Stimulated activated CD4-positive, alpha-beta T cell treated with anti-CD3 and anti-CD28 coated beads, Interleukin-15, amount 100 ng/mL, for 48 hours (primary cell): ENCODE results near the gene APLP1.

Experiments
- DNase-seq, 2 donors: peaks; one replicate each; pipeline ENCODE4 v3.0.0-alpha.2; 2020; ENCODE audit warnings: low read depth in 2 of 2

Gene APLP1

DNA sequence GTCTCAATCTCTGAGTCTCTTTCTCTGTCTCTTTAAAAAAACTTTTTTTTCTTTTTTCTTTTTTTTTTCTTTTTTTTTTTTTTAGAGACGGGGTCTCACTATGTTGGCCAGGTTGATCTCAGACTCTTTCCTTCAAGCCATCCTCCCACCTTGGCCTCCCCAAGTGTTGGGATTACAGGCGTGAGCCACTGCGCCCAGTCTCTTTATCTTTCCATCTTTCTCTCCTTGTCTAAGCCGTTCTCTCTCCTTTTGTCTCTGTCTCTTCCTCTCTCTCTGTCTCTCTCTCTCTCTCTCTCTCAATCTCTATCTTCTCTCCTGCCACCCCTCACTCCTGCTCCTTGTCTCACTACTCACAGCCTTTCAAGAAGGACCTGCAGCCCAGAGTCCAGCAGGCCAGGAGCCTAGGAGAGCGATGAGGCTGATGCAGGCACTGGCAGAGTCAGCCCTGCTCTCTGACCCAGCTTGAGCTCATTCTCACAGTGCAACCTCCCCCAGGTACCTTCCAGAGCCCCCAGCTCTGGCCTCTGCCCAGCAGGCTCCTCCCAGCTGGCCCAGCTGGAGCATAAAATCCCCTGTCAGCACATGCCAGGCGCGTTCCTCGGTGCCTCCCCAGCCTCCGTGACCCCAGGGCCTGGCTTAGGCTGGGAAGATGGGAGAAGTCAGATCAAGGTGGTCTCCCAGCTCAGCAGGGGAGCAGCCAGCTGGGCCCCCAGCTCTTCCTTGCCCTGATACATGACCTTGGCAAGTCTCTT, 16.2 kb upstream of the APLP1 start, which contains the start of gene NPHS1:
Gene NPHS1 (minus strand): TSS at position 476 of the 752 bp plus-strand sequence. CDS start 667 bp downstream, outside the sequence.
- DNase-seq, result no peak

DNA sequence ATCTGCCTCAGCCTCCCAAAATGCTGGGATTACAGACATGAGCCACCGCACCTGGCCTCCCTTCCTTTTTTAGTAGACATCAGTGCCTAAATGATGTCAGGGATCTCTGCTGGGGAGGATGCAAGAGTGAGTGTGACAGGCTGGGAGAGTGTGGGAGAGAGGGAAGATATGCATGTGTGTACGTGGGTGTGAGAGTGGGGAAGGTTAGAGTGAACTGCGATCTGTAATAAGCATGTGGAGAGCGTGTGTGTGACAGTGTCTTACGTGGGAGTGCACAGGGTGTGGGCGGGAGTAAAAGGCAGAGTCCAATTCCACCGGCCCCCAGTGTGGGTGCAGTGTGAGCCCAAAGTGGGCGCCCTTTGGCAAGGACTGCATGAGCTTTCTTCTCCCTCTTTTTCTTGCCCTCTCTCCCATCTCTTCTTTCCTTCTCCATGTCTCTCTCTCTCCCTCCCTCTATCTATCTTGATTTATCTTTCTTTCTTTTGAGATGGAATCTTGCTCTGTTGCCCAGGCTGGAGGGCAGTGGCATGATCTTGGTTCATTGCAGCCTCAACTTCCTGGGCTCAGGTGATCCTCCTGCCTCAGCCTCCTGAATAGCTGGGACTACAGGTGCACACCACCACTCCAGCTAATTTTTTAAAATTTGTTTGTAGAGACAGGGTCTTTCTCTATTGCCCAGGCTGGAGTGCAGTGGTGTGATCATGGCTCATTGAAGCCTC, 15.2 kb upstream of the APLP1 start:
- no peak for DNase-seq

DNA sequence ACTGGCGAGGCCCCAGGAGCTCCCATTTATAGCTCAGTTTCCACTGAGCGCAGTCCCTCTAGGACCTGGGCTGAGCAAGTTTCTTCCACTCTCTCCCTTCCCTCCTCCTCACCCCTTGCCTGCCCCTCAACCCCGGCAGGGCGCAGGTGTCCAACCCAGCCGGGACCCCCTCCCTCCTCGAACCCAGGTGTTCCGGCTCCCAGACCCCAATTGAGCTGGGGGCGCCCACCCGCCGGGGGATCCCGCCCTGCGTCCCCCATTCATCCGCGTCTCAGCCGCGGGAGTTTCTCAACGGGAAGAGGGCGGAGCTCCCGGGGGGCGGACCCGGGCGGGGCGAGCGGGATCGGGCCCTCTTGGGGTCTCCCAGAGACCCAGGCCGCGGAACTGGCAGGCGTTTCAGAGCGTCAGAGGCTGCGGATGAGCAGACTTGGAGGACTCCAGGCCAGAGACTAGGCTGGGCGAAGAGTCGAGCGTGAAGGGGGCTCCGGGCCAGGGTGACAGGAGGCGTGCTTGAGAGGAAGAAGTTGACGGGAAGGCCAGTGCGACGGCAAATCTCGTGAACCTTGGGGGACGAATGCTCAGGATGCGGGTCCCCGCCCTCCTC, 11.7 kb upstream of the APLP1 start, which contains the start of gene KIRREL2:
Gene KIRREL2 (plus strand): TSS at position 366 of the 604 bp plus-strand sequence. CDS start 209 bp downstream, at position 575.
- DNase-seq, result no peak

DNA sequence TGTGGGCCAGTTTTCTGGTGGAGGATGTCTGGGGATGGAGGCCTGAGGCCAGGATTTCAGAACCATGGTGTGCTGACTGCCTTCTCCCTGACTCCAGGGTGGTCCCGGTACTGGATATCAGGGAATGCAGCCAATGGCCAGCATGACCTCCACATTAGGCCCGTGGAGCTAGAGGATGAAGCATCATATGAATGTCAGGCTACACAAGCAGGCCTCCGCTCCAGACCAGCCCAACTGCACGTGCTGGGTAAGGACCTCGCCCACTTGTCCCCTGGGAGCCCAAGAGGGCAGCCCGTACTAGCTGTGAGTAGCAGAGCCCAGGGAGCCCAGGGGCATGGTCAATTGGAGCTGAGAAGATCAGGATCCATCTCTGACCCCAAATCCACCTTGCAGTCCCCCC, 10.1 kb upstream of the APLP1 start:
- no peak for DNase-seq

DNA sequence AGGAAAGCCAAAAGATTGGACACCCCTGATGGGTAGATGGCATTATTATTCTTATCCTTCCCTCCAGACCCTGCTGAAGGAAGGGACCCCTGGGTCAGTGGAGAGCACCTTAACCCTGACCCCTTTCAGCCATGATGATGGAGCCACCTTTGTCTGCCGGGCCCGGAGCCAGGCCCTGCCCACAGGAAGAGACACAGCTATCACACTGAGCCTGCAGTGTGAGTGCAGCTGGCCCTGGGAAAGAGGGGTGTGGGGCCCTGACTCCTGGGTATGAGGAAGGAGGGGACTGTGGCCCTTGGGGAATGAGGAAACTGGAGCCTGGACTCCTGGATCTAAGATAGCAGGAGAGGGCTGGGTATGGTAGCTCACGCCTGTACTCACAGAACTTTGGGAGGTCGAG, 9.0 kb upstream of the APLP1 start:
- DNase-seq, result no peak

DNA sequence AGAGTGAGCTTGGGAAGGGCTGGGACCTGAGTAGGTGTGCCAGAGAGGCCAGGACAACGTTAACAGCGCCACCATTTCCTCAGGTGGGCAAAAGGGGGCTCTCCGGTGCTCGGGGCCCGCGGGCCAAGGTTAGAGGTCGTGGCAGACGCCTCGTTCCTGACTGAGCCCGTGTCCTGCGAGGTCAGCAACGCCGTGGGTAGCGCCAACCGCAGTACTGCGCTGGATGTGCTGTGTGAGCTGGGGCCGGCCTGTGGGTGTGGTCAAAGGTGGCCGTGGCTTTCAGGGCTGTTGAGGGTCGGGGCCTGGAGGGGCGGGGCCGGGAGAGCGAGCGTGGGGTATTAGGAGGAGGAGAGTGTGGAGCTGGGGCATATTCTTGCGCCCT, 7.9 kb upstream of the APLP1 start:
- no peak for DNase-seq

DNA sequence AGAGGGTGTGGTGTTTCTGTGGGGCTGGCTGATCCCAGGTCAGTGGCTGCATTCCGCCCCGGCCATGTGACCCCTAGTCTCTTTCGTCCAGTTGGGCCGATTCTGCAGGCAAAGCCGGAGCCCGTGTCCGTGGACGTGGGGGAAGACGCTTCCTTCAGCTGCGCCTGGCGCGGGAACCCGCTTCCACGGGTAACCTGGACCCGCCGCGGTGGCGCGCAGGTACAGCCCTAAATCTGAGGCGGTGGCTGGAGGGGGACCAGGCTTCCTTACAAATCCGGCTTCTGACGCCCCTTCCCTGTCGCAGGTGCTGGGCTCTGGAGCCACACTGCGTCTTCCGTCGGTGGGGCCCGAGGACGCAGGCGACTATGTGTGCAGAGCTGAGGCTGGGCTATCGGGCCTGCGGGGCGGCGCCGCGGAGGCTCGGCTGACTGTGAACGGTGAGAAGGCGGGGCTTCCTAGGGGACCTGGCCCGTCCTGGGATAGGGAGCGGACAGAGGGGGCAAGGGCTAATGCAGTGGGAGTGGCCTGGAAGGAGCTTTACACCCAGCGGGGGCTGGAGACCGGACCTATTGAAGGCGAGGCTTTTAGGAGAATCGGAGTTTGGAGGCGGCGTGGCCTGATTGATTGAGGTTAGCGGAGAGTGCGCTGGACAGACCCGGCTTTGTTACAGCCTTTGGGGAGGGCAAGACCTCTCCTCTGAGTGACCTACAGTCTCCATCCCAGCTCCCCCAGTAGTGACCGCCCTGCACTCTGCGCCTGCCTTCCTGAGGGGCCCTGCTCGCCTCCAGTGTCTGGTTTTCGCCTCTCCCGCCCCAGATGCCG, 7.3 kb upstream of the APLP1 start:
- no peak for DNase-seq

DNA sequence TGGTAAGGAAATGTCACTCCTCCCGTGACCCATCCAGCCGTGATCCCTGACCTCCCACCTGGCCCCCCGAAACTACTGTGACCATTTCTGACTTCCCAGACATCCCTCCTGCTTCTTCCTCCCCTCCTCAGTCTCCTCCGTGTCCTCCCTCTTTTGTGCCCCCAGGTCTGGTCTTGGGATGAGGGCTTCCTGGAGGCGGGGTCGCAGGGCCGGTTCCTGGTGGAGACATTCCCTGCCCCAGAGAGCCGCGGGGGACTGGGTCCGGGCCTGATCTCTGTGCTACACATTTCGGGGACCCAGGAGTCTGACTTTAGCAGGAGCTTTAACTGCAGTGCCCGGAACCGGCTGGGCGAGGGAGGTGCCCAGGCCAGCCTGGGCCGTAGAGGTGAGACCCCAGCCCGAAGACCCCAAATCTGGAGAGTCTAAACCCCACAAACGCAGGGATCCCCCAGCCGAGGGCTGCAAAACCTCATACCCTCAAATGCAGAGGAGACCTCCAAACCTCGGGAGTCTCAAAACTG, 6.7 kb upstream of the APLP1 start:
- no peak for DNase-seq

DNA sequence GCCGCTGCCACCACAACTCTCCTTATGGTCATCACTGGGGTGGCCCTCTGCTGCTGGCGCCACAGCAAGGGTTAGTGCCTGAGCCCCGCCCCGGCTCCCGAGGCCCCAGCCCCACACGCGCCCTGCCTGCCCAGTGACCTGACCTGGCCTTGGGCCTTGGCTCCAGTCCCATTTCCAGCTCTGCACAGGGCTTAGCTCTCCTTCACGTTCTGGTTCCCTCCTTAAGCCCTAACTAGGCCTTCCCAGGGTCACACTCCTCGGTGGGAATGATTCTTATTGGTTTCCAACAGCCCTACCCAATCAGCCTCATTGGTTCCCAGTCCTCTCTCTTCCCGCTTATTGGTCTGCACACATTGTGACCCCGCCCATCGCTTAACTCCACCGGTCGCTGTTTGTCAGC, 5.8 kb upstream of the APLP1 start:
- DNase-seq, result no peak

DNA sequence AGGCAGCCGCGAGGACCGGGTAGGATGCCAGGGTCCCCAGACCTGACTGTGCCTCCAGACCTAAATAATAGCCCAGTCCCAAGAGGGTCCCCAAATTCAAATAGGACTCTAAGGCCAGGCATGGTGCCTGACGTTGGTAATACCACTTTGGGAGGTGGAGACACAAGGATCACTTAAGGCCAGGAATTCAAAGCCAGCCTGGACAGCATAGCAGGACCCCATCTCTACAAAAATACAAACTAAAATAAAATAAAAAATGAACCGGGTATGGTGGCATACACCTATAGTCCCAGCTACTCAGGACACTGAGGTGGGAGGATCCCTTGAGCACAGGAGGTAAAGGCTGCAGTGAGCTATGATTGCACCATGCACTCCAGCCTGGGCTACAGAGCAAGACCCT, 5.4 kb upstream of the APLP1 start:
- DNase-seq, result no peak

DNA sequence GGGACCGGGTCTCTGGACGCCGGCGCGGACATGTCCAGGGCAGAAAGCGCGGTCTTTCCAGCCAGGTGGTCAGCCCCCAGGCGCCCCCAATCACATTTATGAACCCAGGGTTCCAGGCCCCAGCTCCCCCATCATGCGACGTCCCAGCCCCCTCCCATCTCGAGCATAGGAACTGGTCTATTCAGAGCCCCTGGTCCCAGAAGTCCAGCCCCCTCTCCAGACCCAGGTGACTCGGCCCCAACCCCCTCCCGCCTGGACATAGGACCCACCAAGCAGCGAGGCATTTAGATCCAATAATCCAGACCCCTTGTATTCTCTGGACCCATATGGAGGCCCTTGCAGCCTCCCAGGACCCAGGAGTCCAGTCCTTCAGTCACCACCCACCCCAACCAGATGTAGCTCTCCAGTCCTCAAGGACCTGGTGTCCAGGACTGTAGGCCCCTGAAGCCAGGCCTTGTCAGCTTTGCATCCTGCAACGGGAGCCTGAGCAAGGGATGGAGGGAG, 501 bp downstream of the APLP1 start:
- DNase-seq, result no peak

DNA sequence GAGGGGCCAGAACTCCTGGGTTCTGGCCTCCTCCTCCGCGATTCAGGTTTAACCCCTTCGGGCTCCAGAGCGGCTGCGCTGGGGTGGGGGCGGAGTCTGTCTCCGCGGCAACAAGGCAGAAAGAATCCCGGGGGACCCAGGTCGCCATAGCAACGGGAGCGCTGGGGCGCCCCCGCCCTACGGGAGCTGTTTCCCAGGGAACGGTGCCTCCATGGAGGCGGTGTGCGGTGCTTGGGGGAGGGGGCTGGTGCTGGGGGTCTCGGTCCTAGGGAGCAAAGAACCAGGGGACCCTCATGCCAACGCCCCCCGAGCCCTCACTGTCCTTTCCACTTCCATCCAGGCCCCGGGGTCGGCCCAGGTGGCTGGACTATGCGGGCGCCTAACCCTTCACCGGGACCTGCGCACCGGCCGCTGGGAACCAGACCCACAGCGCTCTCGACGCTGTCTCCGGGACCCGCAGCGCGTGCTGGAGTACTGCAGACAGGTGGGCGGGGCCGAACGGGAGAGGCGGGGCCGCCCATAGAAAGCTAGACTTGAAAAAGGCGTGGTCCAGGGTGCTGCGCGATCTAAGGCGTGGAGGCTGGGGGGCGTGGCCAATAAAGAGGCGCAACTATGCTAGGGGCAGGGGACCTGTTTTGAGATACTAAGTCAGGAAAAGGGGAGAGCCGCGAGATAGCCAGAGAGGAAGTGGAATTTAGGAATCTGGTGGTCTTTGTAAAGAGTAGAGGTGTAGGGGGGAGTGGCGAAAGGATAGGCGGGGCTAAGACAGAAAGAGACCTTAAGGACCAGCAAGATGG, 1.2 kb downstream of the APLP1 start:
- peak; percentile 82 to 88 for DNase-seq

DNA sequence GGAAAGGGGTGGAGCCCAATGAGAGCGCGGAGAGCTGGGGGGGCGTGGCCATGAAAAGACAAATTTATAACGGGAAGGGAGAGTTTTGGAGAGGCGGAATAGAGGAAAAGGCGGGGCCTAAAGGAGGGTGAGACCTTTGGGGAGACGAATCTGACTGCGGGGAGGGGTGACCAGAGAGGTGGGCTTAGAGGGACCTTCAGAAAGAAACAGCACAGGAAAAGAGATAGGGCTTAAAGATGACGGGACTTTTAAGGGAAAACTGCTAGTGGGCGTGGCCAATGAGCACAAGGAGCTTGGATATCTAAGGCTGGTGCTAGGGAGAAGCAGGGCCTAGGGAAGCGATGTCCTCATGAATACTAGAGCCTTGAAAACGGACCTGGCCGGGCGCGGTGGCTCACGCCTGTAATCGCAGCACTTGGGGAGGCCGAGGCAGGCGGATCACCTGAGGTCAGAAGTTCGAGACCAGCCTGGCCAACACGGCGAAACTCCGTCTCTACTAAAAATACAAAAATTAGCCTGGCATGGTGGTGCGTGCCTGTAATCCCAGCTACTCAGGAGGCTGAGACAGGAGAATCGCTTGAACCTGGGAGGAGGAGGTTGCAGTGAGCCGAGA, 1.9 kb downstream of the APLP1 start:
- DNase-seq, result peak; percentile 45 to 66

DNA sequence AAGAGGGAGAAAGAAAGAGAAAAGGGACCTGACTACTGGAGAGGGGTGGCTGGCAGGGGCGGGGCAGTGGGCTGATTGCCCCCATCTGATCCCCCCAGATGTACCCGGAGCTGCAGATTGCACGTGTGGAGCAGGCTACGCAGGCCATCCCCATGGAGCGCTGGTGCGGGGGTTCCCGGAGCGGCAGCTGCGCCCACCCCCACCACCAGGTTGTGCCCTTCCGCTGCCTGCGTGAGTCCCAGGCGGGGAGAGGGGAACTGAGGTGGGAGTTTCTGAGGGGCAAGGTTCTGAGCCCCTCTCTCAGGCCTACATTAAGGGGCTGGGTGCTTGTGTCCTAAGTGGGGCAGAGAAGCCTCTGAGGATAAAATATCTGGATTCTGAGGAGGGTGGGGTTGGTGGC, 2.4 kb downstream of the APLP1 start:
- no peak for DNase-seq

DNA sequence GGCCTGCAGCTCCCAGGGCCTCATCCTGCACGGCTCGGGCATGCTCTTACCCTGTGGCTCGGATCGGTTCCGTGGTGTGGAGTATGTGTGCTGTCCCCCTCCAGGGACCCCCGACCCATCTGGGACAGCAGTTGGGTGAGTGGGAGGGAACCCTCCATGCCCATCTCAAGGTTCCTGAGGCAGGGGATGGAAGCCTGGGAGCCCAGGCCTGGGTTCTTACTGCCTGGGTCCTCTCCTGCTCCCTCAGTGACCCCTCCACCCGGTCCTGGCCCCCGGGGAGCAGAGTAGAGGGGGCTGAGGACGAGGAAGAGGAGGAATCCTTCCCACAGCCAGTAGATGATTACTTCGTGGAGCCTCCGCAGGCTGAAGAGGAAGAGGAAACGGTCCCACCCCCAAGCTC, 3.2 kb downstream of the APLP1 start:
- DNase-seq, result no peak

DNA sequence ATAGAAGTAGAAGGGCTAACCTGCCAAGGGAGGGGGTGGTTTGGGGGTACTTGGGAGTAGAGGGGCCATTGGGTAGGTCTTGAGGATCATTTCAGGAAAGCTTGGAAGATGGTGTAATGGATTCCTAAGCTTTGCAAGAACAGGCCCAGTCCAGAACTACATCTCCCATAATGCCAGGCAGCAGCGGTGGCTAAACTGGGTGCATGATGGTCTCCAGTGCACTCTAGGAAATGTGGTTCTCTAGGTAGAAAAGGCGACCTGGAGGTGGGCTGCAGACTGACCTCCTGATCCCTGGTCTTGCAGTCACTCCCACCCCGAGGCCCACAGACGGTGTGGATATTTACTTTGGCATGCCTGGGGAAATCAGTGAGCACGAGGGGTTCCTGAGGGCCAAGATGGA, 3.8 kb downstream of the APLP1 start:
- no peak for DNase-seq

DNA sequence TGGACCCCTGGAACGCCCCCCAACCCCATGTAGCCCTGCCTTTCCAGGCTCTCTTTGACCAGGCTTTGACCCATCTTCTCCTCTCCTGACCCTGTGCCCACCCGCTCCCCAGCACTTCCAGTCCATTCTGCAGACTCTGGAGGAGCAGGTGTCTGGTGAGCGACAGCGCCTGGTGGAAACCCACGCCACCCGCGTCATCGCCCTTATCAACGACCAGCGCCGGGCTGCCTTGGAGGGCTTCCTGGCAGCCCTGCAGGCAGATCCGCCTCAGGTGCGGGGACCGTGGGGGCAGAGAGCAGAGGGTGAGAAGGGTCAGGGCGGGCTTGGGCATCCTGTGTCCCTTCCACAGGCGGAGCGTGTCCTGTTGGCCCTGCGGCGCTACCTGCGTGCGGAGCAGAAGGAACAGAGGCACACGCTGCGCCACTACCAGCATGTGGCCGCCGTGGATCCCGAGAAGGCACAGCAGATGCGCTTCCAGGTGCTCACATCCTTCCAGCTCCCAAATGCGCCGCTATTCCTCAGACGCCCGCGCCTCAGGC, 6.1 kb downstream of the APLP1 start:
- no peak for DNase-seq

DNA sequence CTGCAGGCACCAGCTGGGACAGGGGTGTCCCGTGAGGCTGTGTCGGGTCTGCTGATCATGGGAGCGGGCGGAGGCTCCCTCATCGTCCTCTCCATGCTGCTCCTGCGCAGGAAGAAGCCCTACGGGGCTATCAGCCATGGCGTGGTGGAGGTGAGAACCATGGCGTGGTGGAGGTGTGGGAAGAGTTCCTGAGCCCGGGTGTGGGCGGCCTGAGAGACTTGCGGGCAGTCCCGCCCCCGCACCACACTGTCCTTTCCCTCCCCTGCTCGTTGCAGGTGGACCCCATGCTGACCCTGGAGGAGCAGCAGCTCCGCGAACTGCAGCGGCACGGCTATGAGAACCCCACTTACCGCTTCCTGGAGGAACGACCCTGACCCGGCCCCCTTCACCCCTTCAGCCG, 10.7 kb downstream of the APLP1 start:
- no peak for DNase-seq

DNA sequence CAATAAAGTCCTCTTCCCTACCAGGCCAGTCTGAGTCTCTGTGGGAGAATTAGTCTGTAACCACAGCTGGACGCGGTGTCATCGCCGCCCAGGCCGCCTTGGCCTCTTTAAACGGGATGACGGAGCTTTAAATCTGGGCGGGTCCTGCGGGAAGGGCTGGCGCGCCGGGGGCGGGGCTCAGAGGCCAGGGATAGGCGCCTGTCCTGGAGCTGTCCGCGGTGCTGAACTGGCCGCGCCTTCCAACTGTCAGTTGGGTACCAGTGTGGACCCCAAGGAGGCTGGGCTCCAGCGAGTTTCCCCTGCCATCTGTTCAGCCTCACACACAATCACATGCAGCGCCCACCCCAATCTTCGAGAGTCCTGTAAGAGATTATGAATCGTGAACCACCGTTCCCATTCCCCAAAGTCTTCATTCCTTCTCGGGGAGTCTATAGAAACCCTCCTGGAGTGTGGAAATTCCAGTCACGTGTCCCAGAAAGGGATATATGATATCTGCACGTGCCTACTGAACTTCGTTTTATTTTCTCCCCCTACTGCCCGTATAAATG, 11.5 kb downstream of the APLP1 start:
- DNase-seq, result peak; percentile 73 to 81
